ENCODE measurements around the gene ANKRD40CL. TPM values are rescaled to one million over a fixed set of nuclear protein-coding genes. Genes with fewer than 3 reads are reported as not detected.

ANKRD40CL gene
- total RNA-seq, 2 experiments from 2014 or later = not detected

DNA sequence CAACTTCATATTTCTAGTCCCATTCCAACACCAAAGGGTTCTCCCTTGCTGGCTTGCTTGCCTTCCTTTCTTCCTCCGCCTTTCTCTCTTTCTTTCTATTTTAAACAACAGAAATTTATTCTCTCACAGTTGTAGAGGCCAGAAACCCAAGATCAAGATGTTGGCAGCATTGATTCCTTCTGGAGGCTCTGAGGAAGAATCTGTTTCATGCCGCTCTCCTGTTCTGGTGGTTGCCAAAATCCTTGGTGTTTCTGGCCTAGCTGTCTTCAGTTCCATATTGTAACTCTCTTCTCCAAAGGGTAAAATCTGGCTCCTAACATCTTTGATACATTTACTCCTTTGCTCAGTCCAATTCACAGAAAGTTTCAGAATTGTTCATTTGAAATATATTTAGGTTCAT, 3.0 kb upstream of the ANKRD40CL start:
- TF ChIP-seq EZH2phosphoT487 (IDR thresholded peaks at IDR 0.05; ENCODE audit: borderline replicate concordance, low read depth, low read length) = no peak
- TF ChIP-seq, protein P1, sequence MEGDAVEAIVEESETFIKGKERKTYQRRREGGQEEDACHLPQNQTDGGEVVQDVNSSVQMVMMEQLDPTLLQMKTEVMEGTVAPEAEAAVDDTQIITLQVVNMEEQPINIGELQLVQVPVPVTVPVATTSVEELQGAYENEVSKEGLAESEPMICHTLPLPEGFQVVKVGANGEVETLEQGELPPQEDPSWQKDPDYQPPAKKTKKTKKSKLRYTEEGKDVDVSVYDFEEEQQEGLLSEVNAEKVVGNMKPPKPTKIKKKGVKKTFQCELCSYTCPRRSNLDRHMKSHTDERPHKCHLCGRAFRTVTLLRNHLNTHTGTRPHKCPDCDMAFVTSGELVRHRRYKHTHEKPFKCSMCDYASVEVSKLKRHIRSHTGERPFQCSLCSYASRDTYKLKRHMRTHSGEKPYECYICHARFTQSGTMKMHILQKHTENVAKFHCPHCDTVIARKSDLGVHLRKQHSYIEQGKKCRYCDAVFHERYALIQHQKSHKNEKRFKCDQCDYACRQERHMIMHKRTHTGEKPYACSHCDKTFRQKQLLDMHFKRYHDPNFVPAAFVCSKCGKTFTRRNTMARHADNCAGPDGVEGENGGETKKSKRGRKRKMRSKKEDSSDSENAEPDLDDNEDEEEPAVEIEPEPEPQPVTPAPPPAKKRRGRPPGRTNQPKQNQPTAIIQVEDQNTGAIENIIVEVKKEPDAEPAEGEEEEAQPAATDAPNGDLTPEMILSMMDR (conservative IDR thresholded peaks at IDR 0.05; ENCODE audit: low read length) = no peak
- POLR2A ChIA-PET = interaction anchor here (1.3 kb wide), 1 partner anchor 10 kb away, joined by 3 read pairs; no protein-coding TSS in a partner anchor

GRCh38 chr17:50769884-50770283, 2.6 kb upstream of the ANKRD40CL start:
- no TSS peak for BruUV-seq (replicated peaks)
- H3K4me2 ChIP-seq (ENCODE audit: low read length) = no peak overlapping the region
- ChIA-PET CTCF (ENCODE audit: unreplicated experiment) (no interaction called here), POLR2A (no interaction called here)
- H3K27ac ChIP-seq (ENCODE audit: low read depth, low read length, poor library complexity, severe bottlenecking) = no peak overlapping the region
- intact Hi-C loops (cut with micrococcal nuclease; ENCODE audit: unreplicated experiment) = loop anchor here (10.0 kb wide), 1 partner anchor 225 kb away; the partner anchor contains the start of gene SPATA20
- peaks cover 18% of the 10 kb centered on the region for H3K4me1 ChIP-seq (ENCODE audit: insufficient read depth, low read length, poor library complexity, severe bottlenecking)
- DNase-seq (ENCODE audit: low spot score) = no peak
- no peaks in the 10 kb centered on the region for H3K9me3 ChIP-seq (ENCODE audit: low read length)
- H4K20me1 ChIP-seq (ENCODE audit: insufficient read depth, low read length) = no peaks in the 10 kb centered on the region
- TF ChIP-seq EZH2phosphoT487 (IDR thresholded peaks at IDR 0.05; ENCODE audit: borderline replicate concordance, low read depth, low read length) = no peak
- H2AFZ ChIP-seq (ENCODE audit: low read length) = no peak overlapping the region
- no peak overlapping the region for H3K4me3 ChIP-seq (ENCODE audit: low read depth, low read length, poor library complexity, severe bottlenecking)
- no peaks in the 10 kb centered on the region for H3K9me2 ChIP-seq (ENCODE audit: insufficient read depth, low read length)
- no peaks in the 10 kb centered on the region for H3K36me3 ChIP-seq (ENCODE audit: insufficient read depth, low read length)
- no peaks in the 10 kb centered on the region for H3K79me2 ChIP-seq (ENCODE audit: insufficient read depth, low read depth, low read length)

More for the DNA sequence above, 3.0 kb upstream of the ANKRD40CL start:
- H4K20me1 ChIP-seq (ENCODE audit: insufficient read depth, low read length) = no peaks in the 10 kb centered on the region
- intact Hi-C loops (cut with micrococcal nuclease; ENCODE audit: unreplicated experiment) = no loop called here
- H3K9me3 ChIP-seq (ENCODE audit: low read length) = no peaks in the 10 kb centered on the region
- H3K4me2 ChIP-seq (ENCODE audit: low read length) = no peak overlapping the region
- H3K36me3 ChIP-seq (ENCODE audit: insufficient read depth, low read length) = no peaks in the 10 kb centered on the region
- DNase-seq (ENCODE audit: low spot score) = no peak
- no peak overlapping the region for H3K4me3 ChIP-seq (ENCODE audit: low read depth, low read length, poor library complexity, severe bottlenecking)
- no peak overlapping the region for H3K27ac ChIP-seq (ENCODE audit: low read depth, low read length, poor library complexity, severe bottlenecking)
- H3K79me2 ChIP-seq (ENCODE audit: insufficient read depth, low read depth, low read length) = no peaks in the 10 kb centered on the region
- CTCF ChIA-PET (ENCODE audit: unreplicated experiment) = no interaction called here
- H2AFZ ChIP-seq (ENCODE audit: low read length) = no peak overlapping the region
- no peaks in the 10 kb centered on the region for H3K9me2 ChIP-seq (ENCODE audit: insufficient read depth, low read length)
- H3K4me1 ChIP-seq (ENCODE audit: insufficient read depth, low read length, poor library complexity, severe bottlenecking) = peaks cover 13% of the 10 kb centered on the region
- BruUV-seq (replicated peaks) = no TSS peak

GRCh38 chr17:50768346-50768761, 1.0 kb upstream of the ANKRD40CL start:
- Histone ChIP-seq H3K79me2 (ENCODE audit: insufficient read depth, low read depth, low read length) (no peaks in the 10 kb centered on the region), H3K9me3 (ENCODE audit: low read length) (no peaks in the 10 kb centered on the region), H4K20me1 (ENCODE audit: insufficient read depth, low read length) (no peaks in the 10 kb centered on the region), H3K4me2 (ENCODE audit: low read length) (no peak overlapping the region), H3K9me2 (ENCODE audit: insufficient read depth, low read length) (no peaks in the 10 kb centered on the region), H3K4me1 (ENCODE audit: insufficient read depth, low read length, poor library complexity, severe bottlenecking) (peaks cover 33% of the 10 kb centered on the region), H3K36me3 (ENCODE audit: insufficient read depth, low read length) (no peaks in the 10 kb centered on the region), H2AFZ (ENCODE audit: low read length) (no peak overlapping the region), H3K4me3 (ENCODE audit: low read depth, low read length, poor library complexity, severe bottlenecking) (no peak overlapping the region), H3K27ac (ENCODE audit: low read depth, low read length, poor library complexity, severe bottlenecking) (no peak overlapping the region)
- intact Hi-C loops (cut with micrococcal nuclease; ENCODE audit: unreplicated experiment) = loop anchor here (10.0 kb wide), 1 partner anchor 224 kb away; the partner anchor contains the start of gene SPATA20
- no TSS peak for BruUV-seq (replicated peaks)
- DNase-seq (ENCODE audit: low spot score) = no peak
- ChIA-PET CTCF (ENCODE audit: unreplicated experiment) (no interaction called here), POLR2A (no interaction called here)
- TF ChIP-seq, protein P1 (conservative IDR thresholded peaks at IDR 0.05; ENCODE audit: low read length) = no peak

Data from OCI-LY7 (cell line).